Esophagus muscularis mucosa (tissue), 4 donors: ENCODE data around the gene RABL3. TPM values are rescaled to one million over a fixed set of nuclear protein-coding genes. Genes with fewer than 3 reads are reported as not detected.

ENCODE experiments used
- DNase-seq: peaks from one replicate; pipeline ENCODE4 v3.0.0-alpha.2; 2017; ENCODE audit errors: extremely low spot score
- H3K27ac ChIP-seq, 4 donors: fragments of 200-600 bp; sonication (generic); replicated peaks in 1 of 4; 1 replicate in 3 of 4; 2 replicates in 1 of 4; pipeline ENCODE4 v1.5.1; 2016 to 2019; ENCODE audit warnings: mild to moderate bottlenecking in 1 of 4
- H3K27me3 ChIP-seq, 4 donors: fragments of 200-600 bp; sonication (generic); one replicate each; pipeline versions ENCODE4 v1.5.1 to v1.6.0; 2016 to 2019
- H3K36me3 ChIP-seq, 4 donors: fragments of 200-600 bp; sonication (generic); one replicate each; pipeline ENCODE4 v1.5.1; 2016 to 2019
- H3K4me1 ChIP-seq, 4 donors: fragments of 200-600 bp; sonication (generic); one replicate each; pipeline ENCODE4 v1.5.1; 2016 to 2019
- H3K4me3 ChIP-seq, 4 donors: fragments of 200-600 bp; sonication (generic); 1 replicate in 2 of 4; 2 replicates in 2 of 4; pipeline ENCODE4 v1.5.1; 2016 to 2019; ENCODE audit warnings: mild to moderate bottlenecking in 4 of 4, moderate library complexity in 1 of 4
- H3K9me3 ChIP-seq, 4 donors: fragments of 200-600 bp; sonication (generic); 1 replicate in 3 of 4; 2 replicates in 1 of 4; pipeline ENCODE4 v1.5.1; 2016 to 2019
- EP300 ChIP-seq: sonication (generic); formaldehyde crosslinking; IDR thresholded peaks from one replicate; pipeline ENCODE4 v1.6.1; 2017; ENCODE audit warnings: antibody characterized with exemption
- POLR2A ChIP-seq: fragments of 450-650 bp; IDR thresholded peaks from one replicate; pipeline ENCODE4 v1.6.1; 2017; ENCODE audit warnings: antibody characterized with exemption, moderate library complexity, mild to moderate bottlenecking, low read depth
- POLR2AphosphoS5 ChIP-seq, 2 donors: sonication (generic); formaldehyde crosslinking; IDR thresholded peaks; one replicate each; pipeline ENCODE4 v1.6.1; 2017; ENCODE audit warnings: antibody characterized with exemption in 2 of 2
- WGBS: methylation state at CpG from one replicate; pipeline ENCODE4 v1.1.5; 2018; 5-methylcytosine and 5-hydroxymethylcytosine counted together
- intact Hi-C: fragments of 100-400 bp; cut with DNase I; formaldehyde crosslinking; loops from one replicate; pipeline ENCODE4 v1.15.1; 2023
- total RNA-seq, 4 donors: library from RNA; depleted of rRNA; stranded (reverse); fragments of >200 nt; gene quantifications; one replicate each; pipeline versions ENCODE4 v1.1.0 to v1.2.1, GENCODE V29; 2016
- TF ChIP-seq, protein P1 (sequence below), 3 experiments: fragments of 200-600 bp in 2 of 3; fragments of 450-650 bp in 1 of 3; sonication (generic) in 2 of 3; IDR thresholded peaks; one replicate each; pipeline ENCODE4 v1.5.1; 2017 to 2019; ENCODE audit warnings: antibody characterized with exemption in 3 of 3, mild to moderate bottlenecking in 2 of 3, moderate library complexity in 1 of 3

RABL3 gene
- total RNA-seq, 4 donors from 2014 or later, result 16.9 to 23.9 (median 20.7) TPM

DNA sequence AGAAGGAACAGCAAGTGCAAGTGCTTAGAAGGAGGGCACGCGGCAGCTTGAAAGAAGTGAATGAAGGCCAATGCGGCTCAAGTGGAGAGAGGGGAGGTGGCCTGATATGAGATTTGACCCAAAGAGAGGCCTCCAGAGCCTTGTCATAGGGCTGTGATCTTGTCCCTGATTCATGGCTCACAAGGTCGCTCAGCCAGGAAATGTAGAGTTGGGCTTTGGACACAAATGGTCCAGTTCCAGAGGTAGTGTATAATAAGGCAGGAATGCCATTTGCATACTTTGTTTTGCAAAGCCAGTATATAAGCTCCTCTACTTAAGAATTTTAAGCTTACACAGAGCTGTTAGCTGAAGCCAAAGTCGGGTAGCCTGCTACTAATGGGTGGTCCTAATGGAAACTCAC is 94.0 kb downstream of the RABL3 start:
- no peak for DNase-seq
- intact Hi-C loops, result no loop called here
- TF ChIP-seq EP300 (no peak), POLR2AphosphoS5 (IDR thresholded peaks at IDR 0.05) (no peak), POLR2A (no peak)
- TF ChIP-seq, protein P1, sequence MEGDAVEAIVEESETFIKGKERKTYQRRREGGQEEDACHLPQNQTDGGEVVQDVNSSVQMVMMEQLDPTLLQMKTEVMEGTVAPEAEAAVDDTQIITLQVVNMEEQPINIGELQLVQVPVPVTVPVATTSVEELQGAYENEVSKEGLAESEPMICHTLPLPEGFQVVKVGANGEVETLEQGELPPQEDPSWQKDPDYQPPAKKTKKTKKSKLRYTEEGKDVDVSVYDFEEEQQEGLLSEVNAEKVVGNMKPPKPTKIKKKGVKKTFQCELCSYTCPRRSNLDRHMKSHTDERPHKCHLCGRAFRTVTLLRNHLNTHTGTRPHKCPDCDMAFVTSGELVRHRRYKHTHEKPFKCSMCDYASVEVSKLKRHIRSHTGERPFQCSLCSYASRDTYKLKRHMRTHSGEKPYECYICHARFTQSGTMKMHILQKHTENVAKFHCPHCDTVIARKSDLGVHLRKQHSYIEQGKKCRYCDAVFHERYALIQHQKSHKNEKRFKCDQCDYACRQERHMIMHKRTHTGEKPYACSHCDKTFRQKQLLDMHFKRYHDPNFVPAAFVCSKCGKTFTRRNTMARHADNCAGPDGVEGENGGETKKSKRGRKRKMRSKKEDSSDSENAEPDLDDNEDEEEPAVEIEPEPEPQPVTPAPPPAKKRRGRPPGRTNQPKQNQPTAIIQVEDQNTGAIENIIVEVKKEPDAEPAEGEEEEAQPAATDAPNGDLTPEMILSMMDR (IDR thresholded peaks at IDR 0.05), result no peak
- Histone ChIP-seq H3K9me3 (no peaks in the 10 kb centered on the region), H3K27me3 (no peaks in the 10 kb centered on the region), H3K4me3 (no peak overlapping the region), H3K27ac (no peak overlapping the region), H3K36me3 (no peaks in the 10 kb centered on the region), H3K4me1 (peaks cover 0 to 10% (median 4%) of the 10 kb centered on the region in 4 donors)
- WGBS, result 89% methylated on average over 5 of the region's 5 CpGs

DNA sequence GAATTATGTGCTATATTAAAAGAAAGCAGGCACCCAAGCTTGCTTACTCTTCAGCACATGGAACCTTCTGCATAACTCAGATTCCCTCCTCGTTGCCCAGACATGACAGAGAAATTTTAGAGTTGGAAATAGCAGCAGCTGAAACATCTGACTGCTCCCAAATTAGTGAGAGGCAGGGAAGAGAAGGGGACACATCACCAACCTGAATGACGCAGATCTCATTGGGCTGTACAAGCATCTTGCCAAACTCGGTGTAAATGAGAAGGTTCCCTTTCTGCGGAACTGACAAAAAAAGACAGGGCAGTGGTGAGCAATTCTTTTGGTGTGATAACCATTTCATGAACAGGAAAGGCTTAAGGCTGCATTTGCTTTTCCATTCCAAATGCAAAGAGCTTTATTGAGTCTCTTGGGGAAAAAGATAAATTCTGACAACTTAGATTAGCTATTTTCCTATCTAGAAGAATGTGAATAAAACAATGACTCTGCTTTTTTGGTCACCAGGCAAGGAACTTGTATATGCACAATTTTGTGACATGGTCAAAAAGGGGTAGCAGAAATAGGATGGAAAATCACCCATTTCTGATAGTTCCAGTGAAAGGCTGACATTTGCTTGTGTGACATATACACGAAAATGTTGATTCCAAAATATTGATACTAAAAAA is 95.4 kb downstream of the RABL3 start:
- DNase-seq, result no peak
- TF ChIP-seq POLR2A (no peak), EP300 (no peak), POLR2AphosphoS5 (IDR thresholded peaks at IDR 0.05) (no peak)
- TF ChIP-seq, protein P1 (IDR thresholded peaks at IDR 0.05), result no peak
- no peaks in the 10 kb centered on the region for H3K36me3 ChIP-seq
- peaks cover 0 to 10% (median 4%) of the 10 kb centered on the region in 4 donors for H3K4me1 ChIP-seq
- no peak overlapping the region for H3K4me3 ChIP-seq
- H3K9me3 ChIP-seq, result no peaks in the 10 kb centered on the region
- WGBS, result 64% methylated on average over 5 of the region's 5 CpGs
- H3K27ac ChIP-seq, result no peak overlapping the region
- H3K27me3 ChIP-seq, result no peaks in the 10 kb centered on the region
- intact Hi-C loops, result no loop called here

- H3K27me3 ChIP-seq, result no peaks in the 10 kb centered on the region
- H3K27ac ChIP-seq, result no peak overlapping the region
- H3K9me3 ChIP-seq, result no peaks in the 10 kb centered on the region
- DNase-seq, result no peak
- H3K4me3 ChIP-seq, result no peak overlapping the region
- no peaks in the 10 kb centered on the region for H3K36me3 ChIP-seq
- peaks cover 0 to 10% (median 4%) of the 10 kb centered on the region in 4 donors for H3K4me1 ChIP-seq
- intact Hi-C loops, result no loop called here
- TF ChIP-seq EP300 (no peak), POLR2AphosphoS5 (IDR thresholded peaks at IDR 0.05) (no peak), POLR2A (no peak)
- TF ChIP-seq, protein P1 (IDR thresholded peaks at IDR 0.05), result no peak
- WGBS, result 70% methylated on average over 5 of the region's 5 CpGs
Measured at GRCh38 chr3:120645083-120645845, 97.1 kb downstream of the RABL3 start.

DNA sequence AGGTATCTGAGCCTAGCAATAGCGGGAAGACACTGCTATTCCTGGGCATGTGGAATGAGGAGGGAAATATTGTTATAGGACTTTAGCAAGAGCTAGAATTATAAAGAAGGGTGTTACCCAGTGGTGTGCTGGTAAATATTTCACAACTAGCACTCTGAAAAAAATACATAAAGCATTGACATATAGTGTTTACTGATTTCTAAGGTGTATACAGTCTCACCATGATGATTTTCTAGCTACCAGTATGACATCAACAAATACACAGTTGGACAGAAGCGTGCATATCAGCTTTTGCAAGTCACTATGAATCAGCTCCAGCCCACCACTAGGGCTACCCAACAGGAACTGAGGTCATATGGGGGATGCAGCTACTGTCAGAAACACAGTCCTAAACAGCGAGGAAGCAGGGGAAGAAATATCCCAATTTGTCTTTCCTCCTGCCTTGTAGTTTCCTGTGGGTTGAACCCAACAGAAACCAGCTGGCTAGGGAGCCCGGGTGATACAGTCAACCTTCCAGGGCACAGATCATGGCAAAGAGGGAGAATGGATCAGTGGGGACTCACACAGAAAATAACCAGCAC is 99.9 kb downstream of the RABL3 start:
- Histone ChIP-seq H3K9me3 (no peaks in the 10 kb centered on the region), H3K36me3 (no peaks in the 10 kb centered on the region), H3K4me1 (peaks cover 0 to 15% (median 4%) of the 10 kb centered on the region in 4 donors), H3K4me3 (no peak overlapping the region), H3K27ac (no peak overlapping the region), H3K27me3 (no peaks in the 10 kb centered on the region)
- WGBS, result 75% methylated on average over 4 of the region's 4 CpGs
- intact Hi-C loops, result no loop called here
- DNase-seq, result no peak
- TF ChIP-seq EP300 (no peak), POLR2AphosphoS5 (IDR thresholded peaks at IDR 0.05) (no peak), POLR2A (no peak)
- TF ChIP-seq, protein P1 (IDR thresholded peaks at IDR 0.05), result no peak
